Measurements from ENCODE around the gene OGG1. TPM values are rescaled to one million over a fixed set of nuclear protein-coding genes. Genes with fewer than 3 reads are reported as not detected.

Gene OGG1
- total RNA-seq, 1 donor: 25.7 TPM

- Histone ChIP-seq H4K20me1 (ENCODE audit: insufficient read depth, low read length) (no peaks in the 10 kb centered on the region), H3K4me3 (ENCODE audit: insufficient read depth, low read length) (no peak overlapping the region), H3K27ac (ENCODE audit: low read depth, low read length) (peak overlapping the region; percentile 35), H3K9me3 (ENCODE audit: low read depth, low read length) (no peaks in the 10 kb centered on the region), H3K79me2 (ENCODE audit: insufficient read depth, low read length) (no peaks in the 10 kb centered on the region), H3K4me1 (ENCODE audit: insufficient read depth, low read length) (peaks cover 23% of the 10 kb centered on the region), H3K36me3 (ENCODE audit: insufficient read depth, low read length) (peaks cover 17% of the 10 kb centered on the region), H3K27me3 (ENCODE audit: insufficient read depth, low read length) (no peaks in the 10 kb centered on the region), H3K4me2 (ENCODE audit: insufficient read depth, low read length) (peak overlapping the region; percentile 2), H2AFZ (ENCODE audit: low read length) (no peak overlapping the region)
- no peak for TF ChIP-seq CTCF (IDR thresholded peaks at IDR 0.05; ENCODE audit: extremely low read depth, low read depth, low read length)
- peak; percentile 95 for DNase-seq (ENCODE audit: insufficient read length, low spot score, missing footprints)
These were observed 28.7 kb downstream of the OGG1 start for GRCh38 chr3:9778143-9779074.

- TF ChIP-seq CTCF (IDR thresholded peaks at IDR 0.05; ENCODE audit: extremely low read depth, low read depth, low read length): no peak
- Histone ChIP-seq H2AFZ (ENCODE audit: low read length) (no peak overlapping the region), H4K20me1 (ENCODE audit: insufficient read depth, low read length) (no peaks in the 10 kb centered on the region), H3K79me2 (ENCODE audit: insufficient read depth, low read length) (no peaks in the 10 kb centered on the region), H3K4me3 (ENCODE audit: insufficient read depth, low read length) (no peak overlapping the region), H3K9me3 (ENCODE audit: low read depth, low read length) (no peaks in the 10 kb centered on the region), H3K4me2 (ENCODE audit: insufficient read depth, low read length) (no peak overlapping the region), H3K36me3 (ENCODE audit: insufficient read depth, low read length) (peaks cover 23% of the 10 kb centered on the region), H3K4me1 (ENCODE audit: insufficient read depth, low read length) (peaks cover 23% of the 10 kb centered on the region), H3K27ac (ENCODE audit: low read depth, low read length) (peak overlapping the region; percentile 35), H3K27me3 (ENCODE audit: insufficient read depth, low read length) (no peaks in the 10 kb centered on the region)
- no peak for DNase-seq (ENCODE audit: insufficient read length, low spot score, missing footprints)
These were observed 29.4 kb downstream of the OGG1 start for GRCh38 chr3:9779075-9779593.

- Histone ChIP-seq H3K4me1 (ENCODE audit: insufficient read depth, low read length) (peaks cover 23% of the 10 kb centered on the region), H3K4me2 (ENCODE audit: insufficient read depth, low read length) (no peak overlapping the region), H3K9me3 (ENCODE audit: low read depth, low read length) (no peaks in the 10 kb centered on the region), H3K79me2 (ENCODE audit: insufficient read depth, low read length) (no peaks in the 10 kb centered on the region), H3K4me3 (ENCODE audit: insufficient read depth, low read length) (no peak overlapping the region), H4K20me1 (ENCODE audit: insufficient read depth, low read length) (no peaks in the 10 kb centered on the region), H3K27me3 (ENCODE audit: insufficient read depth, low read length) (no peaks in the 10 kb centered on the region), H3K36me3 (ENCODE audit: insufficient read depth, low read length) (peaks cover 29% of the 10 kb centered on the region), H3K27ac (ENCODE audit: low read depth, low read length) (no peak overlapping the region), H2AFZ (ENCODE audit: low read length) (no peak overlapping the region)
- peak; percentile 45 for DNase-seq (ENCODE audit: insufficient read length, low spot score, missing footprints)
- TF ChIP-seq CTCF (IDR thresholded peaks at IDR 0.05; ENCODE audit: extremely low read depth, low read depth, low read length): no peak
These were observed 30.1 kb downstream of the OGG1 start for GRCh38 chr3:9779721-9780457.

- Histone ChIP-seq H3K9me3 (ENCODE audit: low read depth, low read length) (no peaks in the 10 kb centered on the region), H3K27me3 (ENCODE audit: insufficient read depth, low read length) (no peaks in the 10 kb centered on the region), H3K27ac (ENCODE audit: low read depth, low read length) (no peak overlapping the region), H2AFZ (ENCODE audit: low read length) (no peak overlapping the region), H3K4me1 (ENCODE audit: insufficient read depth, low read length) (peaks cover 23% of the 10 kb centered on the region), H3K4me2 (ENCODE audit: insufficient read depth, low read length) (no peak overlapping the region), H3K36me3 (ENCODE audit: insufficient read depth, low read length) (peaks cover 35% of the 10 kb centered on the region), H3K79me2 (ENCODE audit: insufficient read depth, low read length) (no peaks in the 10 kb centered on the region), H4K20me1 (ENCODE audit: insufficient read depth, low read length) (no peaks in the 10 kb centered on the region), H3K4me3 (ENCODE audit: insufficient read depth, low read length) (no peak overlapping the region)
- TF ChIP-seq CTCF (IDR thresholded peaks at IDR 0.05; ENCODE audit: extremely low read depth, low read depth, low read length): no peak
- DNase-seq (ENCODE audit: insufficient read length, low spot score, missing footprints): no peak
These were observed 30.7 kb downstream of the OGG1 start for GRCh38 chr3:9780458-9780812.
